Measurements from ENCODE around the gene MED28.

Gene MED28

GRCh38 chr4:17577665-17578481 is 36.6 kb upstream of the MED28 start:
- Histone ChIP-seq H3K9me2 (replicated peaks; ENCODE audit: low read depth, low read length) (no peaks in the 10 kb centered on the region), H3F3A (ENCODE audit: low read depth) (no peaks in the 10 kb centered on the region), H3K27me3 (ENCODE audit: insufficient read depth, low read length, poor library complexity, severe bottlenecking) (no peaks in the 10 kb centered on the region), H3K36me3 (ENCODE audit: insufficient read depth, low read length) (peaks cover under 1% of the 10 kb centered on the region; the same call in 1 of the 2 replicates), H3K9me3 (ENCODE audit: insufficient read depth, low read depth, low read length) (no peaks in the 10 kb centered on the region), H2AFZ (ENCODE audit: low read length) (peak overlapping the region; percentile 87), H3K4me3 (ENCODE audit: low read length, poor library complexity, severe bottlenecking) (peak overlapping the region; percentile 85), H4K20me1 (ENCODE audit: insufficient read depth, low read length, poor library complexity, severe bottlenecking) (peaks cover 3% of the 10 kb centered on the region), H3K4me2 (ENCODE audit: low read depth, low read length, poor library complexity, severe bottlenecking) (peak overlapping the region; percentile 91), H3K9ac (ENCODE audit: low read depth, low read length, poor library complexity, severe bottlenecking) (peak overlapping the region; percentile 84), H3K79me2 (ENCODE audit: insufficient read depth, low read length) (peaks cover 26% of the 10 kb centered on the region; the same call in 1 of the 2 replicates), H3K4me1 (ENCODE audit: insufficient read depth, low read length, poor library complexity, severe bottlenecking) (peaks cover 21% of the 10 kb centered on the region)
- TF ChIP-seq, protein P1, sequence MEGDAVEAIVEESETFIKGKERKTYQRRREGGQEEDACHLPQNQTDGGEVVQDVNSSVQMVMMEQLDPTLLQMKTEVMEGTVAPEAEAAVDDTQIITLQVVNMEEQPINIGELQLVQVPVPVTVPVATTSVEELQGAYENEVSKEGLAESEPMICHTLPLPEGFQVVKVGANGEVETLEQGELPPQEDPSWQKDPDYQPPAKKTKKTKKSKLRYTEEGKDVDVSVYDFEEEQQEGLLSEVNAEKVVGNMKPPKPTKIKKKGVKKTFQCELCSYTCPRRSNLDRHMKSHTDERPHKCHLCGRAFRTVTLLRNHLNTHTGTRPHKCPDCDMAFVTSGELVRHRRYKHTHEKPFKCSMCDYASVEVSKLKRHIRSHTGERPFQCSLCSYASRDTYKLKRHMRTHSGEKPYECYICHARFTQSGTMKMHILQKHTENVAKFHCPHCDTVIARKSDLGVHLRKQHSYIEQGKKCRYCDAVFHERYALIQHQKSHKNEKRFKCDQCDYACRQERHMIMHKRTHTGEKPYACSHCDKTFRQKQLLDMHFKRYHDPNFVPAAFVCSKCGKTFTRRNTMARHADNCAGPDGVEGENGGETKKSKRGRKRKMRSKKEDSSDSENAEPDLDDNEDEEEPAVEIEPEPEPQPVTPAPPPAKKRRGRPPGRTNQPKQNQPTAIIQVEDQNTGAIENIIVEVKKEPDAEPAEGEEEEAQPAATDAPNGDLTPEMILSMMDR (conservative IDR thresholded peaks at IDR 0.05; ENCODE audit: low read length) = peak; percentile 24; the same call in 1 of the 2 replicates
- no peak for TF ChIP-seq EZH2phosphoT487 (IDR thresholded peaks at IDR 0.05; ENCODE audit: borderline replicate concordance)

- Histone ChIP-seq H3K9me3 (ENCODE audit: insufficient read depth, low read depth, low read length) (no peaks in the 10 kb centered on the region), H4K20me1 (ENCODE audit: insufficient read depth, low read length, poor library complexity, severe bottlenecking) (peaks cover 3% of the 10 kb centered on the region), H3K9ac (ENCODE audit: low read depth, low read length, poor library complexity, severe bottlenecking) (peak overlapping the region; percentile 84), H3K4me3 (ENCODE audit: low read length, poor library complexity, severe bottlenecking) (peak overlapping the region; percentile 85), H3K4me2 (ENCODE audit: low read depth, low read length, poor library complexity, severe bottlenecking) (peak overlapping the region; percentile 91), H3K9me2 (replicated peaks; ENCODE audit: low read depth, low read length) (no peaks in the 10 kb centered on the region), H3K27me3 (ENCODE audit: insufficient read depth, low read length, poor library complexity, severe bottlenecking) (no peaks in the 10 kb centered on the region), H3K4me1 (ENCODE audit: insufficient read depth, low read length, poor library complexity, severe bottlenecking) (peaks cover 21% of the 10 kb centered on the region), H2AFZ (ENCODE audit: low read length) (no peak overlapping the region), H3K36me3 (ENCODE audit: insufficient read depth, low read length) (peaks cover 6% of the 10 kb centered on the region; the same call in 1 of the 2 replicates), H3K79me2 (ENCODE audit: insufficient read depth, low read length) (peaks cover 26% of the 10 kb centered on the region; the same call in 1 of the 2 replicates), H3F3A (ENCODE audit: low read depth) (no peaks in the 10 kb centered on the region)
- TF ChIP-seq, protein P1 (conservative IDR thresholded peaks at IDR 0.05; ENCODE audit: low read length) = no peak
- no peak for TF ChIP-seq EZH2phosphoT487 (IDR thresholded peaks at IDR 0.05; ENCODE audit: borderline replicate concordance)
Measured at GRCh38 chr4:17578482-17578891, 36.0 kb upstream of the MED28 start.

DNA sequence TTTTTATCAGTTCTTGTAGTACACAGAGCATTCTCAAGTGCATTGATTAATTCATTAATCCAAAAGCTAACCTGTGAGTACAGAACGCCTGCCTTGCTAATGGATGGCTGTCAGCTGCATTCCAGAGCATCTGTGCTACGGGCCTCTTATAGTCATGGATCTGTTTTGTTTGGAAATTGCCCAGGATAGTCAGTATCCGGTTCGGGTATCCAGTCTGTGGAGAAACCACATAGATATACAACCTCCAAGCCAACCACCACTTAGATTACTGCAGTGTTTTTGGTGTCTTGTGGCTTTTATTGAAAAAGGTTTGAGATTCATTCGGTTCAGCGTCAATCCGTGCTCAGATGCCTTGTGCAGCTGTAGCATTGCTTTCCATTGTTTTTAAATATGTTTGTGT is 33.5 kb upstream of the MED28 start:
- Histone ChIP-seq H3K79me2 (ENCODE audit: insufficient read depth, low read length) (peaks cover 26% of the 10 kb centered on the region; the same call in 1 of the 2 replicates), H3K36me3 (ENCODE audit: insufficient read depth, low read length) (peaks cover 30% of the 10 kb centered on the region; the same call in 1 of the 2 replicates), H3K4me1 (ENCODE audit: insufficient read depth, low read length, poor library complexity, severe bottlenecking) (peaks cover 21% of the 10 kb centered on the region), H3K9me2 (replicated peaks; ENCODE audit: low read depth, low read length) (no peaks in the 10 kb centered on the region), H4K20me1 (ENCODE audit: insufficient read depth, low read length, poor library complexity, severe bottlenecking) (peaks cover 3% of the 10 kb centered on the region), H3K4me3 (ENCODE audit: low read length, poor library complexity, severe bottlenecking) (no peak overlapping the region), H3K9me3 (ENCODE audit: insufficient read depth, low read depth, low read length) (no peaks in the 10 kb centered on the region), H2AFZ (ENCODE audit: low read length) (no peak overlapping the region), H3K27me3 (ENCODE audit: insufficient read depth, low read length, poor library complexity, severe bottlenecking) (no peaks in the 10 kb centered on the region), H3F3A (ENCODE audit: low read depth) (no peaks in the 10 kb centered on the region), H3K4me2 (ENCODE audit: low read depth, low read length, poor library complexity, severe bottlenecking) (no peak overlapping the region), H3K9ac (ENCODE audit: low read depth, low read length, poor library complexity, severe bottlenecking) (no peak overlapping the region)
- no peak for TF ChIP-seq EZH2phosphoT487 (IDR thresholded peaks at IDR 0.05; ENCODE audit: borderline replicate concordance)
- TF ChIP-seq, protein P1 (conservative IDR thresholded peaks at IDR 0.05; ENCODE audit: low read length) = no peak
